ENCODE measurements around the gene ZNF680. TPM values are rescaled to one million over a fixed set of nuclear protein-coding genes. Genes with fewer than 3 reads are reported as not detected.

Gene ZNF680
- total and polyA plus RNA-seq, 2 donors from 2014 or later: 7.3 to 20.7 TPM

DNA sequence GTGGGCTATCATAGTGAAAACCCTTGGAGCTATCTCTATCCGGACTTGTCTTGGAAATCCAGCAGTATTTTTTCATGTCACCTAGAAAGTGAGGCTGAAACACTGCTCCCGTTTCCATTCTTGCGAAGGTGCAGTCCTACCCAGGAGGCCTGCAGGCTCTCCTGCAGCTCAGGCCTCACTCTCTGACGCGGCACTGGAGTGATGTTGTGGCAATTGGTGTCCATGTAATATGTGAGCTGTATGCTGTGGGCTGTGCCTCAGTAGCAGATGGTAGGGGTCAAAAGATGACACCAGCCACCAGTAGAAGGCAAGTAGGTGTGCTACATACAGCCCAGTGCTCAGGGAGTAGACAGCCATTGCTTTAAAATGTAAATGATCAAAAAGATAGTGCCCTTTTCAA lies 28.1 kb upstream of the ZNF680 start:
- TF ChIP-seq, protein P1, sequence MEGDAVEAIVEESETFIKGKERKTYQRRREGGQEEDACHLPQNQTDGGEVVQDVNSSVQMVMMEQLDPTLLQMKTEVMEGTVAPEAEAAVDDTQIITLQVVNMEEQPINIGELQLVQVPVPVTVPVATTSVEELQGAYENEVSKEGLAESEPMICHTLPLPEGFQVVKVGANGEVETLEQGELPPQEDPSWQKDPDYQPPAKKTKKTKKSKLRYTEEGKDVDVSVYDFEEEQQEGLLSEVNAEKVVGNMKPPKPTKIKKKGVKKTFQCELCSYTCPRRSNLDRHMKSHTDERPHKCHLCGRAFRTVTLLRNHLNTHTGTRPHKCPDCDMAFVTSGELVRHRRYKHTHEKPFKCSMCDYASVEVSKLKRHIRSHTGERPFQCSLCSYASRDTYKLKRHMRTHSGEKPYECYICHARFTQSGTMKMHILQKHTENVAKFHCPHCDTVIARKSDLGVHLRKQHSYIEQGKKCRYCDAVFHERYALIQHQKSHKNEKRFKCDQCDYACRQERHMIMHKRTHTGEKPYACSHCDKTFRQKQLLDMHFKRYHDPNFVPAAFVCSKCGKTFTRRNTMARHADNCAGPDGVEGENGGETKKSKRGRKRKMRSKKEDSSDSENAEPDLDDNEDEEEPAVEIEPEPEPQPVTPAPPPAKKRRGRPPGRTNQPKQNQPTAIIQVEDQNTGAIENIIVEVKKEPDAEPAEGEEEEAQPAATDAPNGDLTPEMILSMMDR (IDR thresholded peaks at IDR 0.05; ENCODE audit: borderline replicate concordance, extremely low read depth, insufficient read depth): no peak
- no peak overlapping the region for H3K9ac ChIP-seq (ENCODE audit: low read length in 3 of 3)
- no peaks in the 10 kb centered on the region for H3K36me3 ChIP-seq (ENCODE audit: control insufficient read depth in 2 of 3, insufficient read depth in 3 of 3, low read length in 3 of 3)
- no peak overlapping the region for H3K27ac ChIP-seq (ENCODE audit: low read depth in 2 of 2, low read length in 2 of 2)
- H3K27me3 ChIP-seq (ENCODE audit: control insufficient read depth, insufficient read depth, low read length): no peaks in the 10 kb centered on the region
- H3K4me3 ChIP-seq (ENCODE audit: low read length in 3 of 3): no peak overlapping the region
- intact Hi-C loops (cut with DNase I): no loop called here
- FAIRE-seq (no peak), DNase-seq (no peak)
- H3K4me1 ChIP-seq (ENCODE audit: control insufficient read depth in 2 of 3, insufficient read depth in 2 of 3, low read depth in 1 of 3, low read length in 3 of 3): no peaks in the 10 kb centered on the region
- H3K9me3 ChIP-seq (ENCODE audit: control insufficient read depth in 2 of 3, insufficient read depth in 1 of 3, low read length in 3 of 3): no peaks in the 10 kb centered on the region

DNA sequence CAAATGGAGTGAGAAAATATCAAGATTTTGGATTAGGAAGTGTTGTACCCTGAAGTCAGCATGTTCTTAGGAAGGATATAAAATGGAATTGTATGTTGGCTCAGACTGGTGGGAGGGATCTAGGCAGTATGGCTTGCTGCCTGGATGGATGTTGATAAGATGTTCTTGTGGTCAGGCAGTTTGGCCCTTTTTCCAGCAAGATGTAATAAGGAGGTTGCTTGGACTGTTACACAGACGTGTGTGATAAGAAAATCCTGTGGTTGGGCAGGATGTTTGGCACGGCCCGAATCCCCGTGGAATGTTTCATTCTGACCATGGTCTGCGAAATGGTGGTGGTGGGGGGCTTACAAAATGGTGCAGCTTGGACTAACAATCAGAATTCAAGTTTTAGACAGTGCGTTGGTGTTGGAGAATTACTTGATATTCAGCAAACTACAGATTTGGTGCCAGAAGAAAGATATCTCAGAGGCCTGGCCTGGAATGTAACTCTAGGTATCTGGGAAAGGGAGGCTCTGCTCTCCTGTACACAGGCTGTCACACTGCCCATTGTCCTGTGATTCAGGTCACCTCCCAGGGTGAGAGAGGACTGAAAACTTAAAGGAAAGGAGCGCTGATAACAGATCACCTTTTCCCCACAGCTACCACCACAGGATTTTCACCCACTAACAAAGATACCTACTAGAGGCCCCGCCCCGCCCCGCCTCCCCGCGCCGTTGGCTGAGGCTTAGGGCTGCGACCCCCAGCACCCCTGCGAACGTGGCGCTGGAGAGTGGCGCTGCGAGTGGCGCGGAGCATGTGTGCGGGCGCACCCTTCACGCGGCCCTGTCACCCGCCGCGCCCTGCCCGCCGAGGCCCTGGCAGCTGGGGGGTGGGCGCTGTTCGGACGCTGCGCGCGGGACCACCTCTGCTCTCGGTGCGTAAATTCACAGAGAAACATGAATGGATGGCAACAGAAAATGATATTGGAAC lies 19.3 kb upstream of the ZNF680 start:
- intact Hi-C loops (cut with DNase I): no loop called here
- H3K9ac ChIP-seq (ENCODE audit: low read length in 3 of 3): no peak overlapping the region
- TF ChIP-seq, protein P1 (IDR thresholded peaks at IDR 0.05; ENCODE audit: borderline replicate concordance, extremely low read depth, insufficient read depth): no peak
- H3K36me3 ChIP-seq (ENCODE audit: control insufficient read depth in 2 of 3, insufficient read depth in 3 of 3, low read length in 3 of 3): no peaks in the 10 kb centered on the region
- H3K4me3 ChIP-seq (ENCODE audit: low read length in 3 of 3): no peak overlapping the region
- FAIRE-seq (no peak), DNase-seq (no peak)
- no peaks in the 10 kb centered on the region for H3K9me3 ChIP-seq (ENCODE audit: control insufficient read depth in 2 of 3, insufficient read depth in 1 of 3, low read length in 3 of 3)
- no peak overlapping the region for H3K27ac ChIP-seq (ENCODE audit: low read depth in 2 of 2, low read length in 2 of 2)
- no peaks in the 10 kb centered on the region for H3K27me3 ChIP-seq (ENCODE audit: control insufficient read depth, insufficient read depth, low read length)
- no peaks in the 10 kb centered on the region for H3K4me1 ChIP-seq (ENCODE audit: control insufficient read depth in 2 of 3, insufficient read depth in 2 of 3, low read depth in 1 of 3, low read length in 3 of 3)

DNA sequence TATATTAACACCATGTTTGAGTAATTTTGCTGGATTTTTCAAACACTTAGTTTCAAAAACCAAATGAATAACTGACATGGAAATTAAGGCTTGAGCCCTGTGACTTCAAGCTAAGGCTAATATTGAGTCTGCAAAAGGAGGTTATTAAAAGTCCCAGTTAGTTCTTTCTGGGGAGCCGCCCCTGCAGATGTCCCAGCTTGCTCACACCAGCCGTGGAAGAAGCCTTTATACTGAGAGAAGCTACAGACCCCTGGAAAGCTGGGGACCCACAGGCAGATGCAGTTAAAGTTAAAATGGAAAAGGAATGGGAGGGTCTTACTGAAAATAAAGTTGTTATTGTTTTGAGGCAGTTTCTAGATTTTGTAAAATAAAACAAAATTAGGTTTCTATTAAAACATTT lies 18.5 kb upstream of the ZNF680 start:
- H3K4me1 ChIP-seq (ENCODE audit: control insufficient read depth in 2 of 3, insufficient read depth in 2 of 3, low read depth in 1 of 3, low read length in 3 of 3): no peaks in the 10 kb centered on the region
- no peak overlapping the region for H3K9ac ChIP-seq (ENCODE audit: low read length in 3 of 3)
- no peak for FAIRE-seq
- no peak overlapping the region for H3K27ac ChIP-seq (ENCODE audit: low read depth in 2 of 2, low read length in 2 of 2)
- H3K27me3 ChIP-seq (ENCODE audit: control insufficient read depth, insufficient read depth, low read length): no peaks in the 10 kb centered on the region
- H3K36me3 ChIP-seq (ENCODE audit: control insufficient read depth in 2 of 3, insufficient read depth in 3 of 3, low read length in 3 of 3): no peaks in the 10 kb centered on the region
- no peak overlapping the region for H3K4me3 ChIP-seq (ENCODE audit: low read length in 3 of 3)
- intact Hi-C loops (cut with DNase I): no loop called here
- TF ChIP-seq, protein P1 (IDR thresholded peaks at IDR 0.05; ENCODE audit: borderline replicate concordance, extremely low read depth, insufficient read depth): no peak
- no peak for DNase-seq
- no peaks in the 10 kb centered on the region for H3K9me3 ChIP-seq (ENCODE audit: control insufficient read depth in 2 of 3, insufficient read depth in 1 of 3, low read length in 3 of 3)
